K562 (cell line): ENCODE measurements around the gene ANKLE1. TPM values are rescaled to one million over a fixed set of nuclear protein-coding genes. Genes with fewer than 3 reads are reported as not detected.

ENCODE experiments used
- BCOR ChIP-seq: fragments of 450-650 bp; IDR thresholded peaks from 2 replicates; pipeline ENCODE4 v1.6.1; 2016
- CBFB ChIP-seq: sonication (generic); formaldehyde crosslinking; IDR thresholded peaks from 2 replicates; pipeline ENCODE4 v1.4.0; 2020; ENCODE audit warnings: mild to moderate bottlenecking, missing genetic modification reagents
- CHD1 ChIP-seq: fragments of 200-600 bp; sonication (generic); IDR thresholded peaks from one replicate; pipeline ENCODE4 v1.6.1; 2012; ENCODE audit warnings: mild to moderate bottlenecking, moderate library complexity, low read length, inconsistent platforms
- CREB1 ChIP-seq, 2 experiments: sonication (generic) in 1 of 2; formaldehyde crosslinking in 1 of 2; IDR thresholded peaks; 2 replicates each; pipeline versions ENCODE4 v1.6.1 to v1.8.0; 2012 to 2022; ENCODE audit warnings: inconsistent platforms in 1 of 2, mild to moderate bottlenecking in 1 of 2, missing genetic modification reagents in 1 of 2, moderate library complexity in 1 of 2
- E2F3 ChIP-seq: fragments of 250-450 bp; sonication (Bioruptor Pico); IDR thresholded peaks from 2 replicates; pipeline ENCODE4 v1.4.0; 2020; ENCODE audit warnings: mild to moderate bottlenecking
- E2F6 ChIP-seq, 2 experiments: IDR thresholded peaks; 2 replicates each; pipeline ENCODE4 v1.6.1; 2011; ENCODE audit warnings: borderline replicate concordance in 1 of 2, control low read depth in 1 of 2, low read depth in 1 of 2, low read length in 1 of 2, mild to moderate bottlenecking in 1 of 2, mixed read lengths in 1 of 2, moderate library complexity in 1 of 2; ENCODE audit not compliant: insufficient read depth in 1 of 2, insufficient read length in 1 of 2, poor library complexity in 1 of 2, severe bottlenecking in 1 of 2; ENCODE audit errors: extremely low read depth in 1 of 2
- GTF2A2 ChIP-seq: IDR thresholded peaks from 2 replicates; pipeline ENCODE4 v1.6.1; 2016; ENCODE audit warnings: mild to moderate bottlenecking, missing genetic modification characterization, missing compliant biosample characterization
- HIVEP1 ChIP-seq: fragments of 250-450 bp; sonication (Bioruptor Pico); IDR thresholded peaks from 2 replicates; pipeline ENCODE4 v1.4.0; 2020; ENCODE audit warnings: mild to moderate bottlenecking
- HMG20A ChIP-seq: fragments of 450-650 bp; formaldehyde crosslinking; conservative IDR thresholded peaks from 2 replicates; pipeline ENCODE4 v1.4.0; 2020; ENCODE audit warnings: mild to moderate bottlenecking, mixed read lengths
- KAT2B ChIP-seq: IDR thresholded peaks from one replicate; pipeline ENCODE4 v1.6.1; 2012; ENCODE audit warnings: low read depth, mild to moderate bottlenecking, control low read depth, inconsistent platforms, low read length, moderate library complexity
- MITF ChIP-seq: IDR thresholded peaks from 2 replicates; pipeline ENCODE4 v1.6.1; 2014; ENCODE audit warnings: antibody characterized with exemption
- SMARCA5 ChIP-seq: fragments of 450-650 bp; IDR thresholded peaks from 2 replicates; pipeline ENCODE4 v1.6.1; 2016
- TBP ChIP-seq: optimal IDR thresholded peaks from 2 replicates; pipeline ENCODE3; 2011; ENCODE audit warnings: low read depth, low read length, improper control_type of control experiment
- ZNF253 ChIP-seq: fragments of 250-450 bp; sonication (Bioruptor Pico); conservative IDR thresholded peaks from 2 replicates; pipeline ENCODE4 v1.6.1; 2021; ENCODE audit warnings: mild to moderate bottlenecking
- polyA plus RNA-seq, 8 experiments: library from polyadenylated mRNA; depleted of rRNA in 4 of 8; stranded (reverse) in 5 of 8; unstranded in 3 of 8; fragments of >200 nt; fragmentation: Nextera tagmentation in 2 of 8; fragmentation: Illumina TruSeq in 1 of 8; extraction: Ambion mirVana in 2 of 8; extraction: Trizol in 1 of 8; gene quantifications; 2 replicates each; pipeline versions ENCODE4 v1.2.1 to v1.2.3, GENCODE V29; 2011 to 2014; ENCODE audit warnings: inconsistent platforms in 1 of 8, missing spikeins in 1 of 8
- total RNA-seq, 7 experiments: library from RNA; depleted of rRNA in 6 of 7; stranded (reverse); fragments of >200 nt in 6 of 7; fragmentation: Illumina TruSeq in 2 of 7; extraction: Trizol in 2 of 7; gene quantifications; 2 replicates each; pipeline versions ENCODE4 v1.2.1 to v1.2.3, GENCODE V29; 2011 to 2021; ENCODE audit warnings: low replicate concordance in 1 of 7
- TF ChIP-seq, protein P1 (sequence below), 2 experiments: IDR thresholded peaks in 1 of 2; conservative IDR thresholded peaks in 1 of 2; 2 replicates each; pipeline ENCODE4 v1.6.1; 2016; ENCODE audit warnings: low read depth in 2 of 2, mild to moderate bottlenecking in 1 of 2, missing compliant biosample characterization in 1 of 2, missing genetic modification characterization in 1 of 2, moderate library complexity in 1 of 2
- TF ChIP-seq, protein P2 (sequence below), 2 experiments: fragments of 450-650 bp; IDR thresholded peaks; 2 replicates each; pipeline ENCODE4 v1.6.1; 2016
- TF ChIP-seq, protein P3 (sequence below): sonication (generic); formaldehyde crosslinking; IDR thresholded peaks from 2 replicates; pipeline ENCODE4 v1.8.1; 2023; ENCODE audit warnings: mild to moderate bottlenecking, missing genetic modification reagents
- TF ChIP-seq, protein P4 (sequence below): fragments of 250-450 bp; sonication (Bioruptor Pico); IDR thresholded peaks from 2 replicates; pipeline ENCODE4 v1.9.0; 2021; ENCODE audit warnings: mild to moderate bottlenecking

Gene ANKLE1
- total and polyA plus RNA-seq, 9 of the 15 experiments (the other 6 are each of a cell fraction or from before 2014, with no cell fraction given): 0.63 to 9.2 (median 2.9) TPM

DNA sequence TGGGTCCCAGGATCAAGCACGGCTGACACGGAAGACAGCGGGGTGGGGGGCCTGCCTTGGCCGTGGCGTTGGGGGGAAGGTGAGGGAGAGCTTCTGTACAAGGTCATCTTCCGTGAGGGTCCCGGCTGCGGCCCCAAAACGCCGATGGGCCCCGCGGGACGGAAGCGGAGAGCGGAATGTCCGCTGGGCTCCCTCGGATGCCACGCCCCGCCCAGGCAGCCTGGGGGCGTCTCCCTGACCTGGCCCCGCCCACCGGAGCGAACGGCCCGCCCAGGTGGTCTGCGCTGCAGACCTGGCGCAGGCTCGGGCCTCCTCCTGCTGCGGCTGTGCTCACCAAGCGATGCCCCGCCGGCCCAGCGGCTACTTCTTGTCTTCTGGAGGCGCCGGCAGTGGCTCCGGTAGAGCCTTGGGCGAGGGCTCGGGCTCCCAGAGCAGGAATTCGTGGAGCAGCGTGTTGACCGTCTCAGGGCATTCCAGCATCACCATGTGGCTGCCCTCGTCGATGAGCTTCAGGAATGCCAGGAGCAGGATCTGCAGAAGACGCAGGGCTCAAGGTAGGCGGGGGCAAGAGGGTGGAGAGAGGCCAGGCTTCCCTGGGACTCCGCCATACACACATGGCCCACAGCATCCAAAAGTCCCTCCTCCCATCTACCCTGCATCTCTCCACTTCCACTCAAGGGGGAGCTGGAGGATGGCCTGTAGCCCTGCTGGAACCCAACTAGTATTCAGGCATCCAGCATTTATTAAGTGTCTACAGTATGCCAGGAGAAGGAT is 10.8 kb downstream of the ANKLE1 start (continued):
- TF ChIP-seq E2F6 (IDR thresholded peaks at IDR 0.05; ENCODE audit: borderline replicate concordance in 1 of 2, extremely low read depth in 1 of 2, insufficient read depth in 1 of 2, insufficient read length in 1 of 2, low read depth in 1 of 2, low read length in 1 of 2, poor library complexity in 1 of 2, severe bottlenecking in 1 of 2): peak in 1 of 2 experiments; percentile 40
- TF ChIP-seq HIVEP1 (CRISPR knock-in tag): no peak
- 0 out of 2 replicates have a peak, but pooled peaks have one; percentile 38 for TF ChIP-seq CBFB (CRISPR knock-in tag)
- TF ChIP-seq, protein P1, sequence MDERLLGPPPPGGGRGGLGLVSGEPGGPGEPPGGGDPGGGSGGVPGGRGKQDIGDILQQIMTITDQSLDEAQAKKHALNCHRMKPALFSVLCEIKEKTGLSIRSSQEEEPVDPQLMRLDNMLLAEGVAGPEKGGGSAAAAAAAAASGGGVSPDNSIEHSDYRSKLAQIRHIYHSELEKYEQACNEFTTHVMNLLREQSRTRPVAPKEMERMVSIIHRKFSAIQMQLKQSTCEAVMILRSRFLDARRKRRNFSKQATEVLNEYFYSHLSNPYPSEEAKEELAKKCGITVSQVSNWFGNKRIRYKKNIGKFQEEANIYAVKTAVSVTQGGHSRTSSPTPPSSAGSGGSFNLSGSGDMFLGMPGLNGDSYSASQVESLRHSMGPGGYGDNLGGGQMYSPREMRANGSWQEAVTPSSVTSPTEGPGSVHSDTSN (CRISPR knock-in tag; IDR thresholded peaks at IDR 0.05; ENCODE audit: low read depth): no peak
- TF ChIP-seq, protein P1 (tag; conservative IDR thresholded peaks at IDR 0.05; ENCODE audit: low read depth): no peak
- no peak for TF ChIP-seq MITF
- TF ChIP-seq, protein P2, sequence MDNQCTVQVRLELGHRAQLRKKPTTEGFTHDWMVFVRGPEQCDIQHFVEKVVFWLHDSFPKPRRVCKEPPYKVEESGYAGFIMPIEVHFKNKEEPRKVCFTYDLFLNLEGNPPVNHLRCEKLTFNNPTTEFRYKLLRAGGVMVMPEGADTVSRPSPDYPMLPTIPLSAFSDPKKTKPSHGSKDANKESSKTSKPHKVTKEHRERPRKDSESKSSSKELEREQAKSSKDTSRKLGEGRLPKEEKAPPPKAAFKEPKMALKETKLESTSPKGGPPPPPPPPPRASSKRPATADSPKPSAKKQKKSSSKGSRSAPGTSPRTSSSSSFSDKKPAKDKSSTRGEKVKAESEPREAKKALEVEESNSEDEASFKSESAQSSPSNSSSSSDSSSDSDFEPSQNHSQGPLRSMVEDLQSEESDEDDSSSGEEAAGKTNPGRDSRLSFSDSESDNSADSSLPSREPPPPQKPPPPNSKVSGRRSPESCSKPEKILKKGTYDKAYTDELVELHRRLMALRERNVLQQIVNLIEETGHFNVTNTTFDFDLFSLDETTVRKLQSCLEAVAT (IDR thresholded peaks at IDR 0.05): no peak
- TF ChIP-seq GTF2A2 (tag): no peak
- TF ChIP-seq CHD1: no peak
- no peak for TF ChIP-seq HMG20A (CRISPR knock-in tag)
- no peak for TF ChIP-seq E2F3
- TF ChIP-seq TBP: no peak
- TF ChIP-seq BCOR: peak; percentile 83
- TF ChIP-seq SMARCA5: peak; percentile 92; the same call in 1 of the 2 replicates
- TF ChIP-seq, protein P3, sequence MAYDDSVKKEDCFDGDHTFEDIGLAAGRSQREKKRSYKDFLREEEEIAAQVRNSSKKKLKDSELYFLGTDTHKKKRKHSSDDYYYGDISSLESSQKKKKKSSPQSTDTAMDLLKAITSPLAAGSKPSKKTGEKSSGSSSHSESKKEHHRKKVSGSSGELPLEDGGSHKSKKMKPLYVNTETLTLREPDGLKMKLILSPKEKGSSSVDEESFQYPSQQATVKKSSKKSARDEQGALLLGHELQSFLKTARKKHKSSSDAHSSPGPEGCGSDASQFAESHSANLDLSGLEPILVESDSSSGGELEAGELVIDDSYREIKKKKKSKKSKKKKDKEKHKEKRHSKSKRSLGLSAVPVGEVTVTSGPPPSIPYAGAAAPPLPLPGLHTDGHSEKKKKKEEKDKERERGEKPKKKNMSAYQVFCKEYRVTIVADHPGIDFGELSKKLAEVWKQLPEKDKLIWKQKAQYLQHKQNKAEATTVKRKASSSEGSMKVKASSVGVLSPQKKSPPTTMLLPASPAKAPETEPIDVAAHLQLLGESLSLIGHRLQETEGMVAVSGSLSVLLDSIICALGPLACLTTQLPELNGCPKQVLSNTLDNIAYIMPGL (CRISPR knock-in tag): no peak
- no peak for TF ChIP-seq KAT2B
- TF ChIP-seq ZNF253: no peak
- TF ChIP-seq, protein P4, sequence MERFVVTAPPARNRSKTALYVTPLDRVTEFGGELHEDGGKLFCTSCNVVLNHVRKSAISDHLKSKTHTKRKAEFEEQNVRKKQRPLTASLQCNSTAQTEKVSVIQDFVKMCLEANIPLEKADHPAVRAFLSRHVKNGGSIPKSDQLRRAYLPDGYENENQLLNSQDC (CRISPR knock-in tag): no peak
- no peak for TF ChIP-seq CREB1 (IDR thresholded peaks at IDR 0.05)
- TF ChIP-seq CREB1 (CRISPR knock-in tag; IDR thresholded peaks at IDR 0.05): peak; percentile 50; the same call in 1 of the 2 replicates
